GM13977 (cell line): ENCODE data around the gene TIMP3.
A peak's percentile ranks its signal among the peaks of the same experiment; 100 is the strongest.

ENCODE experiments used
- DNase-seq: peaks from one replicate; pipeline ENCODE4 v3.0.0; 2012; ENCODE audit warnings: low spot score
- in situ Hi-C: fragments of 300-500 bp; cut with MboI; formaldehyde crosslinking; loops from one replicate; pipeline ENCODE4 v1.12.0; 2022; ENCODE audit warnings: low sequenced_read_pairs, low pct_unique_long_range_greater_than_20kb, mixed read lengths, inconsistent platforms; ENCODE audit not compliant: unreplicated experiment
- TF ChIP-seq, protein P1 (sequence below): IDR thresholded peaks from 2 replicates; pipeline ENCODE4 v1.5.1; 2012; ENCODE audit warnings: mild to moderate bottlenecking, control low read depth; ENCODE audit not compliant: insufficient read depth; ENCODE audit errors: extremely low read depth, missing control alignments

TIMP3 gene

DNA sequence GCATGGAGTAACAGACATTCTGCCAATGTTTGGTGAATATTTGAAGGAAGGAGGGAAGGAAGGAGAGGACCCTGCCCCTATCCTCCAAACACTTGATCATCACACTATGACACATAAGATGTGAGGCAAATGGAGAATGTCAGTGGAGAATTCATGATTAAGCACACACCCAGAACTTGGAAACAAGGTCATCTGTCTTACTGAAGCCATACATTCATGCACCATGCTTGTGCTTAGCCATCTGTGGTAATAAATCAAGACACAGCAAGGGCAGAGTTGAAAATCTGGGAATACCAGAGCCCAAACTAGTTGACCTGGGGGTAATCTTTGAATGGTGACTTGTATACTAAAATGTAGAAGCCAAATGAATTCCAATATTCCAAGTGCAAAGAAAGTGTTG, 7.9 kb upstream of the TIMP3 start:
- DNase-seq = no peak
- in situ Hi-C loops = loop anchor here (10.0 to 25.0 kb wide), 2 partner anchors 131 to 269 kb away; no protein-coding TSS in a partner anchor
- TF ChIP-seq, protein P1, sequence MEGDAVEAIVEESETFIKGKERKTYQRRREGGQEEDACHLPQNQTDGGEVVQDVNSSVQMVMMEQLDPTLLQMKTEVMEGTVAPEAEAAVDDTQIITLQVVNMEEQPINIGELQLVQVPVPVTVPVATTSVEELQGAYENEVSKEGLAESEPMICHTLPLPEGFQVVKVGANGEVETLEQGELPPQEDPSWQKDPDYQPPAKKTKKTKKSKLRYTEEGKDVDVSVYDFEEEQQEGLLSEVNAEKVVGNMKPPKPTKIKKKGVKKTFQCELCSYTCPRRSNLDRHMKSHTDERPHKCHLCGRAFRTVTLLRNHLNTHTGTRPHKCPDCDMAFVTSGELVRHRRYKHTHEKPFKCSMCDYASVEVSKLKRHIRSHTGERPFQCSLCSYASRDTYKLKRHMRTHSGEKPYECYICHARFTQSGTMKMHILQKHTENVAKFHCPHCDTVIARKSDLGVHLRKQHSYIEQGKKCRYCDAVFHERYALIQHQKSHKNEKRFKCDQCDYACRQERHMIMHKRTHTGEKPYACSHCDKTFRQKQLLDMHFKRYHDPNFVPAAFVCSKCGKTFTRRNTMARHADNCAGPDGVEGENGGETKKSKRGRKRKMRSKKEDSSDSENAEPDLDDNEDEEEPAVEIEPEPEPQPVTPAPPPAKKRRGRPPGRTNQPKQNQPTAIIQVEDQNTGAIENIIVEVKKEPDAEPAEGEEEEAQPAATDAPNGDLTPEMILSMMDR = no peak

DNA sequence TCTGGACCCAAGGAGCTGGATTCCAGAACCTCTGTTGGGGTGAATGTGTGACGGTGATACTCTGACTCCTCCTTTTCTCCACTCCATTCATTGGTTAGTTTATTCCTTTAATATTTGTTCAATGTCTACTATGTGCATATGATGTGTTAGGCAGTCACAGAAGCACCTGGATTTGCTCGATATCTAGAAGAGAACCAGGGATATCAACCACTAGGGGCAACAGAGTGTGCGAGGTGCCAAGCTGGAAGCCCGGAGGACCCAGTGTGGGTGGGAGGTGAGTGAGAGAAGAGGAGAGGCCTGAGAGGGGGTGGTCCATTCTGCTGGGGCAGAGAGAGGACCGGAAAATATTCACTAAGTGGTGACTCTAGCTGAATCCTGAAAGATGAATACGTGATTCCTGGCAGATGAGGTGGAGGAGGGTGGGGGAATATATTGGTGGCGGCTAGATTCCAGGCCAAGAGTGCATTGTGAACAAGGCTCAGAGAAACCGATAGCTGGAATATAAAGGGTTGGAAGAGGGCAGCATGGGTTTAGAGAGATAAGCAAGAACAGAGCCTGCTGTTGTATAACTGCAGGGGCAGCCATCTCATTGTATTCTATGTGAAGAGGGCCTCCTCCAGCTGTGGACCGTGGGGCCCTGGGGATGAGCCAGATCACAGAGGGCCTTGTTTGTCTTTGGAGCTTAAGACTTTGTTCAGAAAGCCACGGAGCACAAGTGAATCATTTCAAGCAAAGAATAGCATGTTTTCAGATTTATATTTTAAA, 6.9 kb upstream of the TIMP3 start:
- DNase-seq = no peak
- TF ChIP-seq, protein P1 = no peak
- in situ Hi-C loops = loop anchor here (10.0 to 25.0 kb wide), 2 partner anchors 132 to 270 kb away; no protein-coding TSS in a partner anchor

DNA sequence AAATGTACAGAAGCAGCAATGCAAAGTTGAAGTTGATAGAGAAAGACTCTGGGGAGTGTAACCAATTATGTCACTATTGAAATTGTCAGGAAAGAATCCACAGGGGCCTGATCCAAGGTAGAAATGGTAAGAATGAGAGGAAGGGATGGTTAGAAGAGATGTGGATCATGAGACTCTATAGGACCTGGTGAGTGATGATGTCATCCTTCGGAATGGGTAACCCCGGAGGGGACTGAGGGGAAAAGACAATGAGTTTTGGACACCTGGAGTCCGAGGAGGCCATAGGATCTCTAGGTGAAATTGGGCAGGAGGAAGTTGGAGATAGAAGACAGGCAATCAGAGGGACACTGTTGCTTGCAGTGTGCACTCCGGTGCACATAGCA, 6.3 kb upstream of the TIMP3 start:
- TF ChIP-seq, protein P1 = no peak
- DNase-seq = no peak
- in situ Hi-C loops = loop anchor here (10.0 to 25.0 kb wide), 2 partner anchors 133 to 270 kb away; no protein-coding TSS in a partner anchor

DNA sequence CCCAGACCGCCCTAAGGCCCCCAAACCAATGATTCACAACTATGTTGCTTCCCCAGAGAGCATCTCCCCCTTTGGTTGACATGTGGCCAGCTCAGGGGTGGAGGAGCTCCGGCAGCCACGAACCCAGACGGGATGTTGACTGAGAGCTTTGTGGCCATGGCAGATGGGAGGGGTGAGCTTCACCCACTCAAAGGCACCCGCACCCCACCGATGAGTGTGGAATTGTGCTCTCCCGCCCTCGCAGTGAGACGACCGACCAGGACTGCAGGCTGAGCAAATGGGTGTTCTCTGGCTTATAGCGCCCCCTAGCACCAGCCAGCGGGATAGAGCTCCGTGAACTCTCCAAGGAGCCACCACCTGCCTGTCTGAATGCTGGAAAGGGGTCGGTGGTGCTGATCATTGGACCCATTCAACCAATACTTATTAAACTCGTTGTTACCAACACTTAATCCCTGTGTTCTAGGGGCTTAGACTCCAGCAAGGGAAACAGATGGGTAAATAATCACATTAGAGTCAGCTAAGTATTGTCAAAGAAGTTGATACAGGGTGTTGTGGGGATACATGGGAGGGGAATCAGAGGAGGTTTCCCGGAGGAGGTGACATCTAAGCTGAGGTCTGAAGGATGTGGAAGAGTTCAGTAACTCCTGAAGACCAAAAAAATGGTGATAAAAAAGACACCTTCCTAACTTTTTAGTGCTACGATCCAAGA, 4.5 kb upstream of the TIMP3 start:
- in situ Hi-C loops = loop anchor here (10.0 to 25.0 kb wide), 2 partner anchors 135 to 272 kb away; no protein-coding TSS in a partner anchor
- TF ChIP-seq, protein P1 = peak; percentile 83
- DNase-seq = peak; percentile 80

DNA sequence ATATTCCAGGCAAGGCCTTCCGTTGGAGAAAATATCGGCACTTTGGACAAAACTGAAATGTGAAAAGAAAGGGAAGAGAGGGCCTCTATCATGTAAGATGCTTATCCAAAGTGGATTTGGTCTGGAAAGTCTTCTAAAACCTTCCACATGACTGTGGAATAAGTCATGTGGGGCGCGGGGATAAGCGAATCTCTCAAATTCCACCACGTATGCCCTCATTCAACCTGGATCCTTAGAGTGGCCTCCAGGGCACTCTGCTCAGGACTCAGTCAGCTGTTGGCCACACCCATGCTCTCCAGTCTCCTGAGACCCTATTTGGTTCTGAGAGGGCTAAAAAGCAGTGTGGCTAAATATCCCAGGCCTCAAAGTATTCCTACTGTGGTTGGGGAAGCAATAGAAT, 2.0 kb upstream of the TIMP3 start:
- TF ChIP-seq, protein P1 = no peak
- no peak for DNase-seq
- in situ Hi-C loops = loop anchor here (10.0 to 25.0 kb wide), 2 partner anchors 137 to 275 kb away; no protein-coding TSS in a partner anchor

DNA sequence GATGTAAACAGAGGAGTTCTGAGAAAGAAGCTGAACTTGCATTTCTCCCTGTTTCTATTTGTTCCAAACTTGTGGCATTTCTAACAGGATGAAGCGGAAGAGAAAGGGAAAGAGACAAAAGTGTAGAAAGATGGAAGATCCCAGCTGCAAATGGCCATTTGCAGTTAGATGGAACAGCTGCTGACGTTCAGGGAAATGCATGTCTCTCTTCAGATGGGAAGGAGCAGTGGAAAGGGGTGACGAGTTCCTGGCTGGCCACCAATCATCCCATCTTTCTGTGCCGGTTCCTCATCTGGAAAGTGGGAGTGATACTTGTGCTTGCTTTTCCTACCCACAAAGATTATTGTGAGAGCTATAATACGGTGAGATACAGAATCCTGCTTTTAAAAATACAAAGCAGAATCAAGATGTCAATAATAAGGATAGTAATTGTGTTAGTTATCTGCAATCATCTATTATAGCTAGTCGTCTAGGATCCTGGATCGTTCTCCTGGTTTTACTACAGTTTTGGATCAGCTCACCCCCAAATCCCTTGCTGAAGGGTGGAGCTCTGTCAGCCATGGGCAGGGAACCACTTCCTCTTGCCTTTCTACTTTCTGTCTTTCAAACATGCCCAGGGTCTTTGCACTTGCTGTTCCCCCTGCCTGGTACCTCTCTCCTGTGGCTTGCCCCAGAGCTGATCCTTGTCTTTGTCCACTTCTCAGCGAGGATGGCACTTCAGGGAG, 1.2 kb upstream of the TIMP3 start:
- no peak for DNase-seq
- TF ChIP-seq, protein P1 = no peak
- in situ Hi-C loops = no loop called here
